GM18505 (cell line): ENCODE data around the gene WNT7B.

Experiments
- ATAC-seq: cut with Tn5 transposase; IDR thresholded peaks from one replicate; pipeline ENCODE4 v1.9.1; 2021; ENCODE audit not compliant: unreplicated experiment
- POLR2A ChIP-seq: IDR thresholded peaks from 4 replicates; pipeline ENCODE4 v1.6.1; 2011; ENCODE audit warnings: borderline replicate concordance; ENCODE audit not compliant: insufficient read depth, insufficient read length; ENCODE audit errors: extremely low read depth

WNT7B gene

GRCh38 chr22:45968003-45968650 is 8.8 kb downstream of the WNT7B start:
- no peak for TF ChIP-seq POLR2A

DNA sequence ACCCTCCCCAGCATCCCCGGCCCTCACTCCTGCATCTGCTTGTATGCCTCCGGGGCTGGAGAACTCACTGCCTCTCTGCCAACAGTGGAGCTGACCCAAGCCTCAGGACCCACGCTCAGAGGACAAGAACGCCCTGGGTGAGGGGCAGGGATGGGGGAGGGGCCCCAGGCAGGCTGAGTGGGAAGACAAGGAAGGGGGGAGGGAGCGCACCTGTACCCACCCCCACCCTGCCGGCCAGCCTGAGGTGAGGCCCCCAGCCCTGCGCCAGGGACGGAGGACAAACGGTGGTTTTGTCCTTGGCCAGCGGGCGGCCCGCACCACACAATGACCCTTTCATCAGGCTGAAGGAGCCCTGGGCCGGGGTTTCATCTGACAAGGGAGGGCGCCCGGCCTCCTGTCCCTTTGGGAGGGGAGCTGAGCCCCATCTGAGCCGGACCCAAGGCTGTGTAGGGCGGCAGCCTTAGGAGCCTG is 10.0 kb downstream of the WNT7B start:
- no peak for ATAC-seq

More at GRCh38 chr22:45968003-45968650, 8.8 kb downstream of the WNT7B start:
- ATAC-seq, result no peak

GRCh38 chr22:45966320-45966894 is 10.6 kb downstream of the WNT7B start:
- no peak for TF ChIP-seq POLR2A
- ATAC-seq, result no peak

More for the DNA sequence above, 10.0 kb downstream of the WNT7B start:
- no peak for TF ChIP-seq POLR2A

GRCh38 chr22:45965563-45965962 is 11.4 kb downstream of the WNT7B start:
- no peak for ATAC-seq
- TF ChIP-seq POLR2A, result no peak

- no peak for TF ChIP-seq POLR2A
- ATAC-seq, result no peak
Measured at GRCh38 chr22:45964926-45965527, 11.9 kb downstream of the WNT7B start.

- no peak for ATAC-seq
- TF ChIP-seq POLR2A, result no peak
Measured at GRCh38 chr22:45964372-45964771, 12.6 kb downstream of the WNT7B start.

GRCh38 chr22:45963821-45964220 is 13.1 kb downstream of the WNT7B start:
- no peak for ATAC-seq
- TF ChIP-seq POLR2A, result no peak

GRCh38 chr22:45962756-45963324 is 14.1 kb downstream of the WNT7B start:
- ATAC-seq, result no peak
- no peak for TF ChIP-seq POLR2A

DNA sequence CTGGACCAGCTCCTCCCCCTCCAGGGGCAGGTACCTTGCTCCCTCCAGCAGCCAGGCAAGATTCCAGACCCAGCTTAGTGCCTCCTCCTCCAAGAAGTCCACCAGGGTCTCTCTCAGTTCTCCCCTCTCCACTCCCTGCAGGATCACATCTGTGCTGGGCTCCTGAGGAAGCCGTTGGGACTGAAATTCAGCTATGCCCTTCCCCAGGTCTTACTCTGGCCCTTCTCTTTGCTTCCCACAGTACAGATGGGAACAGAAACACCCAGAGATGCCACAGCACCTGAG is 14.6 kb downstream of the WNT7B start:
- no peak for ATAC-seq
- TF ChIP-seq POLR2A, result no peak

GRCh38 chr22:45961679-45962433 is 15.1 kb downstream of the WNT7B start:
- no peak for TF ChIP-seq POLR2A
- no peak for ATAC-seq

GRCh38 chr22:45960477-45961386 is 16.2 kb downstream of the WNT7B start:
- ATAC-seq, result no peak
- no peak for TF ChIP-seq POLR2A

- TF ChIP-seq POLR2A, result no peak
- ATAC-seq, result no peak
Measured at GRCh38 chr22:45959719-45960476, 17.1 kb downstream of the WNT7B start.
